OCI-LY3 (cell line): ENCODE results near the gene PXDN.

Experiments used
- H2AFZ ChIP-seq: fragments of 200-600, 300-600 bp; shearing (Covaris generic); 2 replicates; pipeline ENCODE4 v1.6.0; 2014; ENCODE audit warnings: antibody characterized with exemption, low read depth, low read length
- H3K27ac ChIP-seq: fragments of 200-600, 300-600 bp; sonication (generic); 2 replicates; pipeline ENCODE4 v1.5.1; 2014; ENCODE audit warnings: mild to moderate bottlenecking, low read length, moderate library complexity, mixed read lengths
- H3K27me3 ChIP-seq: fragments of 200-600, 300-600 bp; sonication (generic); 2 replicates; pipeline ENCODE4 v1.6.1; 2014; ENCODE audit warnings: low read depth, low read length, mixed read lengths
- H3K36me3 ChIP-seq: fragments of 200-600, 300-600 bp; sonication (generic); replicated peaks from 2 replicates; pipeline ENCODE3; 2014; ENCODE audit warnings: low read depth, low read length, mixed read lengths
- H3K4me1 ChIP-seq: fragments of 300-600, 200-600 bp; sonication (generic); 2 replicates; pipeline ENCODE4 v1.6.1; 2014; ENCODE audit warnings: low read length, mixed read lengths
- H3K4me2 ChIP-seq: fragments of 200-600, 300-600 bp; sonication (generic); 2 replicates; pipeline ENCODE4 v1.6.1; 2014; ENCODE audit warnings: low read length, mixed read lengths
- H3K4me3 ChIP-seq: fragments of 300-600, 200-600 bp; sonication (generic); 2 replicates; pipeline ENCODE4 v1.5.1; 2014; ENCODE audit warnings: antibody characterized with exemption, mild to moderate bottlenecking, low read length, moderate library complexity
- H3K79me2 ChIP-seq: fragments of 300-600, 200-600 bp; shearing (Covaris generic); 2 replicates; pipeline ENCODE4 v1.6.1; 2014; ENCODE audit warnings: mild to moderate bottlenecking, low read length, mixed read lengths
- H3K9ac ChIP-seq: fragments of 300-600, 200-600 bp; shearing (Covaris generic); 2 replicates; pipeline ENCODE4 v1.6.0; 2014; ENCODE audit warnings: mild to moderate bottlenecking, low read length, moderate library complexity
- H3K9me3 ChIP-seq: fragments of 200-600, 300-600 bp; shearing (Covaris generic); 2 replicates; pipeline ENCODE4 v1.6.1; 2014; ENCODE audit warnings: low read length, mixed read lengths; ENCODE audit not compliant: insufficient read depth
- H4K20me1 ChIP-seq: fragments of 200-600, 300-600 bp; sonication (generic); 2 replicates; pipeline ENCODE4 v1.6.1; 2016; ENCODE audit warnings: low read length, mixed read lengths; ENCODE audit not compliant: insufficient read depth
- CTCF ChIP-seq: fragments of 200-600, 300-600 bp; sonication (generic); IDR thresholded peaks from 2 replicates; pipeline ENCODE4 v1.5.1; 2014; ENCODE audit warnings: antibody characterized with exemption, low read length, low read depth
- EZH2phosphoT487 ChIP-seq: fragments of 200-600 bp; shearing (Covaris generic); IDR thresholded peaks from 2 replicates; pipeline ENCODE4 v1.6.1; 2018; ENCODE audit warnings: antibody characterized with exemption, mixed run types, low read depth

PXDN gene

DNA sequence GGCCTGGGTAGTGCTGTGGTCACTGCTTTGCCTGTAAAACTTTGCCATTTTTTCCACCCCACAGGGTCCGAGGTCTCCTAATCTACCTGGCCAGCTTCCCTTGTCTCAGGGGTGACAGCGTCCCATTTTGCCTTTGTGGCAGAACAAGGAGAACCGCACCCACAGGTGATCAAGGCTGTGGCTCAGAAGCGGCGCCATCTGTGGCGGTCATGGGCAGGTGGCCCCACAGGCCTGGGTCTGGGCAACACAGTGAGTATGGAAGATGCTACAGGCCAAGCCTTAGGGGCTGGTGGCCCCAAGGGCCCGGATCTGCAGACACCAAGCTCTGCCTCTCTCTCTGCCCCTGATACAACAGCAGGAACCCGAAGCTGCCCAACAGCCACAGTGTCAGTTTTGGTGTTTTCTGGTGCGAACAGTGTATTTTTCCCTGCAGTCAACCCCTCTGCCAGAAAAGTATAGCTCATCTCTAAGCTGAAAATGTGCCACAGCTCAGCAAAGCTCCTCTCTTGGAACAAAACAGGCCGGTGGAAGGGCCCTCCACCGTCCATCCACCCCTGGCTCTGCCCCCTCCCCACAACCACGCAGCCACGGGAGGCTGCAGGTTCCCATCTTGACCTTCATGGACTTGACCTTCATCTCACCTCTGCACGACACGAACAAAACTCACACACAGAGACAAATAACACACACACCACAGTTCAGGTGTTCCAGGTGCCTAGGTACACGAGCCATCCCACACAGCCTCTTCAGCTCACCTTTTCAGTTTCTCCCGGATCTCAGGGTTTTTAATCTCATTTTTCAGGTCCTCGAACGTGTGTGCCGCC, 96.7 kb downstream of the PXDN start:
- no peak overlapping the region for H3K27ac ChIP-seq

GRCh38 chr2:1645761-1646476, 98.4 kb downstream of the PXDN start:
- no peaks in the 10 kb centered on the region for H3K27me3 ChIP-seq
- no peak overlapping the region for H3K9ac ChIP-seq
- TF ChIP-seq EZH2phosphoT487 (no peak), CTCF (no peak)
- peaks cover 54% of the 10 kb centered on the region for H4K20me1 ChIP-seq
- H3K79me2 ChIP-seq: peaks cover 67% of the 10 kb centered on the region
- H3K27ac ChIP-seq: no peak overlapping the region
- H2AFZ ChIP-seq: no peak overlapping the region
- H3K4me3 ChIP-seq: no peak overlapping the region
- peaks cover 16% of the 10 kb centered on the region for H3K4me1 ChIP-seq
- peaks cover 82% of the 10 kb centered on the region for H3K36me3 ChIP-seq
- H3K9me3 ChIP-seq: no peaks in the 10 kb centered on the region
- H3K4me2 ChIP-seq: no peak overlapping the region

More for the DNA sequence above, 96.7 kb downstream of the PXDN start:
- H3K27me3 ChIP-seq: no peaks in the 10 kb centered on the region
- H3K4me1 ChIP-seq: peaks cover 29% of the 10 kb centered on the region
- no peak overlapping the region for H3K4me3 ChIP-seq
- peak overlapping the region; percentile 22 for H3K4me2 ChIP-seq
- no peak overlapping the region for H3K9ac ChIP-seq
- TF ChIP-seq CTCF (no peak), EZH2phosphoT487 (no peak)
- peaks cover 43% of the 10 kb centered on the region for H4K20me1 ChIP-seq
- no peak overlapping the region for H2AFZ ChIP-seq
- peaks cover 81% of the 10 kb centered on the region for H3K79me2 ChIP-seq
- peaks cover 86% of the 10 kb centered on the region for H3K36me3 ChIP-seq
- H3K9me3 ChIP-seq: no peaks in the 10 kb centered on the region

DNA sequence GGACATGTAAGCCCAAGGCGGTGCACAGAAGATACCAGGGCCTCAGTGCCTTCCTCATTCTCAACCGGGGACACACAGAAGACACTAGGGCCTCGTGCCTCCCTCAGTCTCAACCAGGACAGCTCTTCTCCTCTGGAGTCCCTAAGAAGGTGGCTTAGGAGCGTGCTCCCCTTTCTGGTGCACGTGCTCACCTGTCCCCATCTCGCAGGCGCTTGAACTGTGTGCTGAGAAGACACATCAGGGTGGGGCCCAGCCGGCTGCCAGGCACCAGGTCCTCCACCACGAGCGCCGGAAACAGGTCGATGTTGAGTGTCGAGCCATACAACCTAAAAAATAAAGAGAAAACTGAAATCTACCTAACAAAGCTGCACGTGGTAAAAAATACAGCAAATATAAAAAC, 99.9 kb downstream of the PXDN start:
- H3K4me2 ChIP-seq: no peak overlapping the region
- no peak overlapping the region for H3K4me3 ChIP-seq
- H3K79me2 ChIP-seq: peaks cover 53% of the 10 kb centered on the region
- H4K20me1 ChIP-seq: peaks cover 50% of the 10 kb centered on the region
- no peak overlapping the region for H3K27ac ChIP-seq
- no peaks in the 10 kb centered on the region for H3K27me3 ChIP-seq
- H3K36me3 ChIP-seq: peaks cover 76% of the 10 kb centered on the region
- H3K9me3 ChIP-seq: no peaks in the 10 kb centered on the region
- peaks cover 16% of the 10 kb centered on the region for H3K4me1 ChIP-seq
- no peak for TF ChIP-seq CTCF
- no peak for TF ChIP-seq EZH2phosphoT487
- H3K9ac ChIP-seq: no peak overlapping the region
- no peak overlapping the region for H2AFZ ChIP-seq

DNA sequence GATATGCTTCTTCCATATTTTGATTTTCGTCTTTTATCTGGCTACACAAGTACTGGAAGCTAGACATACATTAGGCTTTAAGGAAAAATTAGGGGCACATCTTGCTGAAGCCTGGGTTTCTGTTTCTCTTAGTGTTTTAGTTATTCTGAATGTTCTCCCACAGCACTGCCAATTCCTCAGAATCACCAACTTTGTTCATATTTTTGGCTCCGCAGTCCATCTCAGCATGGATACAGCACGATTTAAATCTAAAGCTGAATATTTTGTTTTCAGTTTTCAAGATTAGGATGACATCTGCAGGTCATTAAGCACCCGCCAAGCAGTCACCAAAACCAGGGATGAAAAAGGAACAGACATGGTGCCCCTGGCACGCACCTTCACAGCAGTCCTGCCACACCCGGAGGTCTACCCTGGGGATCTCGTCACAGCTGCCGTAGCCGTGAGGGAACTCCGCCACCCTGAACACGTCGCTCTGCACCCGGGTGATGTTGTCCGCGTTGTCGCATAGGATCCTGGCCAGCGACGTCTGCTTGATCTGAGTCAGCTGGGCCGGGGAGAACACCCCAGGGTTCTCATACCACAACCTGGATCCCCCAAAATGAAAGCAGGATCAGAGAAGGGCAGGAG, 101.2 kb downstream of the PXDN start:
- H3K27me3 ChIP-seq: no peaks in the 10 kb centered on the region
- H3K27ac ChIP-seq: no peak overlapping the region
- H3K79me2 ChIP-seq: peaks cover 39% of the 10 kb centered on the region
- H3K4me2 ChIP-seq: no peak overlapping the region
- peaks cover 39% of the 10 kb centered on the region for H4K20me1 ChIP-seq
- H3K9me3 ChIP-seq: no peaks in the 10 kb centered on the region
- no peak overlapping the region for H3K4me3 ChIP-seq
- no peak overlapping the region for H3K9ac ChIP-seq
- peaks cover 14% of the 10 kb centered on the region for H3K4me1 ChIP-seq
- peaks cover 76% of the 10 kb centered on the region for H3K36me3 ChIP-seq
- H2AFZ ChIP-seq: no peak overlapping the region
- TF ChIP-seq CTCF (no peak), EZH2phosphoT487 (no peak)
